ENCODE results near the gene TXLNA. TPM values are rescaled to one million over a fixed set of nuclear protein-coding genes. Genes with fewer than 3 reads are reported as not detected.

TXLNA gene
- total and polyA plus RNA-seq, 9 donors: 23.9 to 71.9 (median 47.8) TPM

DNA sequence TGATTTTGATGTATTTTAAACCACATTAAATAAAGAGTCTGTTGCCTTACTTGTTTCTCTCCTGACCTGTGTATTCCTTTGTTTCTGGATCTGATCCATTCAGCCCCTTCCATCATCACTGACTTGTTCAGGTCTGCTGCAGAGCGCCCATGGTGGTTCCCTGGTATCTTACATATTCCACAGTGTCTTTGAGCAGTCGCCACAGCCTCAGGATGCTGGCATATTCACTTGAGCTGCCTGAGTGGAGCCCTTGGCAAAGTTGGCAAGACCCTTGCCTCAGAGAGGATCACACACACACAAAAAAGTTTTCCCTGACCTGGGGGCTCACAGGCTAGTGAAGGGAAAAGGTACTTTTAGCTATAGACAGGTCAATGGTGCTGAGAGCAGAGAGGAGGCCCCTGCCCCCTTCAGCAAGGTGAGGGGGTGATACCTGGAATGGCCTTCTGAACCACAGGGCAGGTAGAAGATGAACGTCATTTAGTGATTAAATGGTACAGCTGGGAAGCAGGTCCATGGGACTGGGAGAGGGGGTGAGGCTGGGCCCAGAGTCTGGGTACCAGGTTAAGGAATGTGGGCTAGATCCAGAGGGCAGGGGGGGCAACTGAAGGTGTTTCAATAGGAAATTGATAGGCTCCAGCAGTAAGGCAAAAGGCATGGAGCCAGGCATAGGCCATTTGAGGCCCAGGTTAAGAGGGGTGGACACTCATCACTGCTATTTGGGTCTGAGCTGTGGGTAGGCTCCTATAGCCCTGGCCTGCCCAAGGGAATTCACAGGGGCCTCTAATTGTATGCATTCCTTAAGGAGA lies 19.0 kb downstream of the TXLNA start:
- H3K36me3 ChIP-seq: no peaks in the 10 kb centered on the region
- no peak overlapping the region for H3K4me3 ChIP-seq
- 73 to 86% (median 73%) methylated on average over 3 of the region's 3 CpGs for WGBS, 3 donors
- H3K4me1 ChIP-seq (ENCODE audit: insufficient read depth): peaks cover 12% of the 10 kb centered on the region
- intact Hi-C loops (cut with DNase I): no loop called here
- H3K27me3 ChIP-seq: no peaks in the 10 kb centered on the region
- TF ChIP-seq EP300 (IDR thresholded peaks at IDR 0.05) (no peak), POLR2A (IDR thresholded peaks at IDR 0.05) (no peak)
- TF ChIP-seq, protein P1, sequence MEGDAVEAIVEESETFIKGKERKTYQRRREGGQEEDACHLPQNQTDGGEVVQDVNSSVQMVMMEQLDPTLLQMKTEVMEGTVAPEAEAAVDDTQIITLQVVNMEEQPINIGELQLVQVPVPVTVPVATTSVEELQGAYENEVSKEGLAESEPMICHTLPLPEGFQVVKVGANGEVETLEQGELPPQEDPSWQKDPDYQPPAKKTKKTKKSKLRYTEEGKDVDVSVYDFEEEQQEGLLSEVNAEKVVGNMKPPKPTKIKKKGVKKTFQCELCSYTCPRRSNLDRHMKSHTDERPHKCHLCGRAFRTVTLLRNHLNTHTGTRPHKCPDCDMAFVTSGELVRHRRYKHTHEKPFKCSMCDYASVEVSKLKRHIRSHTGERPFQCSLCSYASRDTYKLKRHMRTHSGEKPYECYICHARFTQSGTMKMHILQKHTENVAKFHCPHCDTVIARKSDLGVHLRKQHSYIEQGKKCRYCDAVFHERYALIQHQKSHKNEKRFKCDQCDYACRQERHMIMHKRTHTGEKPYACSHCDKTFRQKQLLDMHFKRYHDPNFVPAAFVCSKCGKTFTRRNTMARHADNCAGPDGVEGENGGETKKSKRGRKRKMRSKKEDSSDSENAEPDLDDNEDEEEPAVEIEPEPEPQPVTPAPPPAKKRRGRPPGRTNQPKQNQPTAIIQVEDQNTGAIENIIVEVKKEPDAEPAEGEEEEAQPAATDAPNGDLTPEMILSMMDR (IDR thresholded peaks at IDR 0.05): no peak
- DNase-seq: no peak
- H3K27ac ChIP-seq: no peak overlapping the region
- no peaks in the 10 kb centered on the region for H3K9me3 ChIP-seq

DNA sequence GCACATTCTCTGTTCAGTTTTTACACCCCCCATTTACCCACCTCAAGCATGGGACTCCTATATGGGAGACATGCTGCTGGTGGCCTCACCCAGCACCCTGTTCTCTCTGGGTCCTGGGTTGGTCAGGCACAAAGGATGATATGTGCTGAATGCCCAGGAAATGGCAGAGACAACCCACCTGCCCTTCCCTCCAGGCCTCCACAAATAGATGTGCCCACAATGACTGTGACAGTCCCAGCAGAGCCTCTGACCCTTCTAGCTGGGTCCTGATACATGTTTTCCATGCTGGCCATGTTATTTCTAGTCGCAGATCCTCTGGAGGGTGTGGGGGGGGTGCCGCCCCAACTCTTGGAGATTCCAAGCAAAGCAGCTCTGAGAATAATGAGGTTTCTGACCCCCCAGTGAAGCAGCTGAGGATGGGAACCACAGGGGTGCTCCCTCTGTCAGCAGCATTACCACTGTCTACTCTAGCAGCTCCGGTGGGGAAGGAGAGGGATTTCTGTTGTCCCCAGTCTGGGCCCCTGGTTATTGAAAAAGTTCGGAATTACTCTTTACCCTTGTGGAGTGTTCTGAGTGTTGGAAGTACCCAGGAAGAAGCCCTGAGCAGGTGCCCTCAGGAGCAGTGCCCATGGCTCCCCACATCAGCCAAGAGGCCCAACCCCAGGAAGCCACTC lies 19.7 kb downstream of the TXLNA start:
- H3K4me1 ChIP-seq (ENCODE audit: insufficient read depth): peaks cover 12% of the 10 kb centered on the region
- intact Hi-C loops (cut with DNase I): no loop called here
- no peaks in the 10 kb centered on the region for H3K27me3 ChIP-seq
- peak overlapping the region in 1 of 2 donors; percentile 72 for H3K27ac ChIP-seq
- no peaks in the 10 kb centered on the region for H3K36me3 ChIP-seq
- no peak for DNase-seq
- no peaks in the 10 kb centered on the region for H3K9me3 ChIP-seq
- no peak overlapping the region for H3K4me3 ChIP-seq
- no peak for TF ChIP-seq EP300 (IDR thresholded peaks at IDR 0.05)
- WGBS, 3 donors: 47 to 58% (median 53%) methylated on average over 4 of the region's 4 CpGs

DNA sequence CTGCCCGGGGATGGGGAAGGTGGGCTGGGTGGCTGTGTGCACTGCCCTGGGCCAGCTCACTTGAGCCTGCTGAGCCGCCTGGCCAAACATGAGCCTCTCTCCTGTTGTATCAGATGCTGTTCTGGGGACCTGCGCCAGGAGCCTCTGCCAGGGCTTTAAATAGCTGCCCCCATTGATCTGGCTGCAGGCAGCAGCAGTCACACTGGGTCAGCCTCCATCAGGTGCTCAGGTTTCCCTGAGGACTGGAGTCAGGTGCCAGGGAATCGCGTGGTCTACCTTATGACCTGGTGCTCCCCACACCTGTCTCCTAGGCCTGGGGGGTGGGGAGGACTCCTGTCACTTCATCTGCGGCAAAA lies 20.2 kb downstream of the TXLNA start:
- 12 to 19% (median 13%) methylated on average over 3 to 6 of the region's 6 CpGs for WGBS, 3 donors
- peak in 4 of 5 donors; percentile 38 to 68 (median 58) for DNase-seq
- H3K27ac ChIP-seq: peak overlapping the region; percentile 59 to 72
- H3K36me3 ChIP-seq: no peaks in the 10 kb centered on the region
- intact Hi-C loops (cut with DNase I): no loop called here
- TF ChIP-seq EP300 (IDR thresholded peaks at IDR 0.05) (no peak), POLR2A (IDR thresholded peaks at IDR 0.05) (no peak)
- TF ChIP-seq, protein P1 (IDR thresholded peaks at IDR 0.05): no peak
- H3K9me3 ChIP-seq: no peaks in the 10 kb centered on the region
- H3K4me3 ChIP-seq: no peak overlapping the region
- H3K27me3 ChIP-seq: no peaks in the 10 kb centered on the region
- peaks cover 12% of the 10 kb centered on the region for H3K4me1 ChIP-seq (ENCODE audit: insufficient read depth)

DNA sequence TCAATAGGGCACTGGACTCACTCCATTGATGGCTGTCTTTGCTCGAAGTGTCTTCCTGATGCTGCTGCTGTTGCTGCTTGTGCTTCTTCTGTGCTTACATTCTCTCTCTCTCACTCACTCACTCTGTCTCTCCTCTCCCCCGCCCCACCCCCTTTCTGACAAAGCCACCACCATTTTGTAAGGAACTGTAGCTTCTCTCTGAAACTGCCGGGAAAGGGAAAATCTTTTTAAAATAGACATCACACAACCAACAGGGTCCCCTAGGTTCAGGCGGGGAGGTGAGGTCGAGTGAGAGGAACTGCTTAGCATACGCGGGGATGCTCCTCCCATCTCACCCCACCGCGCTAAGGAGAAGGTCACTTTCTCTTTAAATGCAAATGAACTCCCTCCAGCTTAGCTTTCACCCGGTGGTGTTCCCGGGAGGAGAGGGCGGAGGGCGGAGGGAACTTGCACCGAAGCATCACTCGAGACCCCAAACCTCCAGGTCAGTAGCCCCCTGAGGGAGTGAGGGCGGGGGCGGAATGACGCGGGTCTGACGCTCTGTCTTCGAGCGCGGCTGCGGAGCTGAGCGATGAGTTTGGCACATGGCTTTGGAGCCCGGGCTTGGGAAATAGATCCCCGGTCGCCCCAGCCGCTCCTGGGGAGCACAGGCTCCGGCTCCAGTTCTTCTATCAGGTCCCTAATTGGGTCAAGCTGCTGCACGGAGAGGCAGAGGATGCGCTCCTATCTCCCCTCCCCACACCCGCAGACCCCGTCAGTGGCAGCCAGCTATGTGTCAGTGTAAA lies 20.9 kb downstream of the TXLNA start, which contains the start of gene CCDC28B:
Gene CCDC28B (plus strand): TSS at position 370 of the 785 bp plus-strand sequence. CDS start 1,341 bp downstream, outside the sequence.
- H3K4me1 ChIP-seq (ENCODE audit: insufficient read depth): peaks cover 12% of the 10 kb centered on the region
- WGBS, 3 donors: 0% methylated on average over 33 to 34 of the region's 34 CpGs
- TF ChIP-seq, protein P1 (IDR thresholded peaks at IDR 0.05): no peak
- TF ChIP-seq POLR2A (IDR thresholded peaks at IDR 0.05): peak; percentile 22
- TF ChIP-seq EP300 (IDR thresholded peaks at IDR 0.05): no peak
- DNase-seq: peak; percentile 67 to 85 (median 79)
- peak within 1 kb of the TSS; percentile 48 for H3K4me3 ChIP-seq
- intact Hi-C loops (cut with DNase I): no loop called here
- H3K36me3 ChIP-seq: no peaks in the 10 kb centered on the region
- H3K27ac ChIP-seq: peak within 1 kb of the TSS; percentile 59 to 72
- no peaks in the 10 kb centered on the region for H3K27me3 ChIP-seq
- no peaks in the 10 kb centered on the region for H3K9me3 ChIP-seq

Measured in ovary (tissue), 9 donors.